HG03103 (cell line): ENCODE measurements around the gene RETN.

Experiments
- ATAC-seq: cut with Tn5 transposase; IDR thresholded peaks from one replicate; pipeline ENCODE4 v1.9.1; 2021; ENCODE audit warnings: low read depth; ENCODE audit not compliant: unreplicated experiment

The RETN gene

GRCh38 chr19:7657131-7657751 is 11.6 kb upstream of the RETN start:
- no peak for ATAC-seq

GRCh38 chr19:7658219-7658686 is 10.6 kb upstream of the RETN start:
- no peak for ATAC-seq

- no peak for ATAC-seq
These were observed 6.9 kb upstream of the RETN start for GRCh38 chr19:7661744-7662538.

- no peak for ATAC-seq
These were observed 6.2 kb upstream of the RETN start for GRCh38 chr19:7662657-7663056.

GRCh38 chr19:7663706-7664105 is 5.1 kb upstream of the RETN start:
- no peak for ATAC-seq

- ATAC-seq = no peak
These were observed 3.8 kb upstream of the RETN start for GRCh38 chr19:7665076-7665475.

GRCh38 chr19:7669641-7670040 is 792 bp downstream of the RETN start:
- ATAC-seq = no peak

- no peak for ATAC-seq
These were observed 1.4 kb downstream of the RETN start for GRCh38 chr19:7670150-7670783.

- ATAC-seq = no peak
These were observed 1.9 kb downstream of the RETN start for GRCh38 chr19:7670790-7671189.

GRCh38 chr19:7672522-7672921 is 3.7 kb downstream of the RETN start:
- ATAC-seq = no peak

- no peak for ATAC-seq
These were observed 5.5 kb downstream of the RETN start for GRCh38 chr19:7674010-7675005.

GRCh38 chr19:7676376-7676775 is 7.5 kb downstream of the RETN start:
- ATAC-seq = no peak

- no peak for ATAC-seq
These were observed 8.0 kb downstream of the RETN start, which contains the start of gene MCEMP1 for GRCh38 chr19:7676854-7677253. TSS of gene MCEMP1 (plus strand) at chr19:7677090. CDS start at chr19:7677121, 31 bp downstream.

GRCh38 chr19:7677669-7678311 is 8.9 kb downstream of the RETN start:
- ATAC-seq = no peak

GRCh38 chr19:7678971-7679751 is 10.3 kb downstream of the RETN start:
- no peak for ATAC-seq

GRCh38 chr19:7679771-7680605 is 11.1 kb downstream of the RETN start:
- ATAC-seq = no peak

- no peak for ATAC-seq
These were observed 11.9 kb downstream of the RETN start, which contains the start of gene TRAPPC5 for GRCh38 chr19:7680606-7681339. TSS of gene TRAPPC5 (plus strand) at chr19:7680833. CDS start at chr19:7682254, 1,421 bp downstream.
